Measurements from ENCODE around the gene CHMP5. TPM values are rescaled to one million over a fixed set of nuclear protein-coding genes. Genes with fewer than 3 reads are reported as not detected.

CHMP5 gene
- total RNA-seq, 1 experiment from 2014 or later = 47.6 TPM

DNA sequence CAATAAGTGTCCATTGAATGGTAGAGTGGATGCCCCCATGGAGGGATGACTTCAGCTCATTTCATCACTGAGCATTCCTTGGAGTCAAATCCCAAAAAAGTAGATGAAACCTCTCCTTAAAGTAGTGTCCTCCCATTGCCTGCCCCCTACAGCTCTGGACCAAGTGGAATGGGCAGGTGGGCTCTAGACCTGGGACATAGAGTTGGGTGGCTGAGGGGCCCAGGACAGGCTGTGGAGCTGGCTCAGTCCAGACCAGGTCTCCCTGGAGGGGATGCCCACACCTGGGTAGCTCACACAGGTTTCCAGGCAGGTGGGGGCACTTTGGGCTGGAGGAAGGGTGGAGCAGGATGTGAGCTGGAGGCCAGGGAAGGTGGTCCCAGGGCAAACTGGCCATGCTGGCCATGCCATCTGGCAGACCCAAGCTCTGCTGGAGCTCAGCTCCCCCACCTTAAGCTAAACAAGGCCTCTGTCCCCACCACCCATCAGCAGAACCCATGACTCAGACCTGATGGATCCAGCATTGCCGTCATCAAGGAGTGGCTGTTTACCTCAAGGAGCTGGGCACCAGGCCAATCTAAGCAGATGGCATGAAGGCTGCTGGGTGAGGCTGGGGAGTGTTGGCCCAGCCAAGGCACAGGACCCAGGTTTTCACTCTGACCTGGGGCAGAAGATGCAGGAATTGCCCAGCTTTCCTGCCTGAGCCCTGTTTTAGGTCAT, 31.1 kb upstream of the CHMP5 start:
- H3K27ac Mint-ChIP-seq = no peak overlapping the region
- Histone ChIP-seq H2BK15ac (ENCODE audit: low read depth, low read length) (no peak overlapping the region), H3K79me1 (ENCODE audit: insufficient read depth, low read depth, low read length, poor library complexity, severe bottlenecking) (no peaks in the 10 kb centered on the region), H3K79me2 (ENCODE audit: insufficient read depth, low read length) (no peaks in the 10 kb centered on the region), H3K14ac (ENCODE audit: insufficient read depth, low read length) (no peak overlapping the region), H3K9me3 (ENCODE audit: control insufficient read depth, low read depth, low read length) (no peaks in the 10 kb centered on the region), H3T11ph (ENCODE audit: low read length) (no peak overlapping the region), H3K23ac (ENCODE audit: insufficient read length, low read depth, low read length) (no peak overlapping the region), H3K4ac (ENCODE audit: low read depth, low read length) (no peak overlapping the region), H2BK5ac (ENCODE audit: insufficient read length, low read length) (no peak overlapping the region), H4K20me1 (ENCODE audit: control insufficient read depth, insufficient read depth, insufficient read length) (no peaks in the 10 kb centered on the region), H2AK5ac (ENCODE audit: insufficient read length, low read length) (no peak overlapping the region), H3K18ac (ENCODE audit: insufficient read length, low read depth, low read length) (no peak overlapping the region), H2BK20ac (ENCODE audit: low read depth, low read length, poor library complexity, severe bottlenecking) (no peak overlapping the region), H4K8ac (replicated peaks; ENCODE audit: insufficient read length, low read depth, low read length) (no peak overlapping the region), H2BK12ac (ENCODE audit: insufficient read length, low read depth, low read length) (no peak overlapping the region), H3K23me2 (ENCODE audit: insufficient read length, low read depth, low read length, poor library complexity, severe bottlenecking) (no peaks in the 10 kb centered on the region), H2AFZ (ENCODE audit: low read length) (no peak overlapping the region), H3K9ac (ENCODE audit: extremely low read depth, insufficient read length, low read length) (no peak overlapping the region), H3K56ac (ENCODE audit: insufficient read length, low read depth, low read length) (no peak overlapping the region), H4K91ac (ENCODE audit: insufficient read length, low read depth, low read length) (no peak overlapping the region), H3K4me2 (ENCODE audit: insufficient read depth, insufficient read length, low read length) (no peak overlapping the region), H4K5ac (ENCODE audit: insufficient read length, low read depth, low read length) (no peak overlapping the region), H3K27me3 (ENCODE audit: insufficient read depth, low read length) (no peaks in the 10 kb centered on the region), H3K4me1 (ENCODE audit: insufficient read depth, low read length) (no peaks in the 10 kb centered on the region), H3K27ac (ENCODE audit: insufficient read length, low read depth, low read length) (no peak overlapping the region), H2BK120ac (ENCODE audit: low read depth, low read length, poor library complexity, severe bottlenecking) (no peak overlapping the region)
- no peaks in the 10 kb centered on the region for H3K4me1 Mint-ChIP-seq
- H3K9me3 Mint-ChIP-seq = peaks cover 0 to 2% of the 10 kb centered on the region in 2 experiments; a peak in 1 of 5 replicates
- H3K36me3 Mint-ChIP-seq (ENCODE audit: insufficient read depth in 1 of 3, low read depth in 3 of 3) = no peaks in the 10 kb centered on the region
- H3K27me3 Mint-ChIP-seq (ENCODE audit: low read depth) = peaks cover 30% of the 10 kb centered on the region
- no peak for DNase-seq
- H3K4me3 Mint-ChIP-seq = no peak overlapping the region
- TF ChIP-seq, protein P1, sequence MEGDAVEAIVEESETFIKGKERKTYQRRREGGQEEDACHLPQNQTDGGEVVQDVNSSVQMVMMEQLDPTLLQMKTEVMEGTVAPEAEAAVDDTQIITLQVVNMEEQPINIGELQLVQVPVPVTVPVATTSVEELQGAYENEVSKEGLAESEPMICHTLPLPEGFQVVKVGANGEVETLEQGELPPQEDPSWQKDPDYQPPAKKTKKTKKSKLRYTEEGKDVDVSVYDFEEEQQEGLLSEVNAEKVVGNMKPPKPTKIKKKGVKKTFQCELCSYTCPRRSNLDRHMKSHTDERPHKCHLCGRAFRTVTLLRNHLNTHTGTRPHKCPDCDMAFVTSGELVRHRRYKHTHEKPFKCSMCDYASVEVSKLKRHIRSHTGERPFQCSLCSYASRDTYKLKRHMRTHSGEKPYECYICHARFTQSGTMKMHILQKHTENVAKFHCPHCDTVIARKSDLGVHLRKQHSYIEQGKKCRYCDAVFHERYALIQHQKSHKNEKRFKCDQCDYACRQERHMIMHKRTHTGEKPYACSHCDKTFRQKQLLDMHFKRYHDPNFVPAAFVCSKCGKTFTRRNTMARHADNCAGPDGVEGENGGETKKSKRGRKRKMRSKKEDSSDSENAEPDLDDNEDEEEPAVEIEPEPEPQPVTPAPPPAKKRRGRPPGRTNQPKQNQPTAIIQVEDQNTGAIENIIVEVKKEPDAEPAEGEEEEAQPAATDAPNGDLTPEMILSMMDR (conservative IDR thresholded peaks at IDR 0.05) = no peak
- WGBS (ENCODE audit: extremely low coverage, insufficient read length, low lambda C conversion rate) = no CpG with 5 or more reads among the region's 1 CpG

All from H9 (cell line).